HL-60 (cell line): ENCODE results near the gene PNPO.

Source experiments
- DNase-seq, 2 experiments: peaks; one replicate each; pipeline ENCODE4 v3.0.0-alpha.2; 2010 to 2020; ENCODE audit warnings: low read depth in 1 of 2, low spot score in 1 of 2
- H3K27ac ChIP-seq: fragments of 250-450 bp; sonication (Bioruptor Pico); replicated peaks from 2 replicates; pipeline ENCODE4 v1.5.1; 2020; ENCODE audit warnings: mild to moderate bottlenecking, moderate library complexity
- H3K27me3 ChIP-seq: fragments of 250-450 bp; sonication (Bioruptor Pico); 2 replicates; pipeline ENCODE4 v1.5.1; 2021; ENCODE audit warnings: mild to moderate bottlenecking, moderate library complexity; ENCODE audit not compliant: insufficient read depth, poor library complexity, severe bottlenecking
- H3K4me3 ChIP-seq: replicated peaks from 2 replicates; pipeline ENCODE4 v1.5.1; 2011; ENCODE audit warnings: mild to moderate bottlenecking, control low read depth, low read length; ENCODE audit not compliant: insufficient read depth
- GABPA ChIP-seq: IDR thresholded peaks from 2 replicates; pipeline ENCODE4 v1.6.1; 2012; ENCODE audit warnings: low read depth
- POLR2AphosphoS5 ChIP-seq: IDR thresholded peaks from 2 replicates; pipeline ENCODE4 v1.6.1; 2012; ENCODE audit warnings: low read depth
- SPI1 ChIP-seq: IDR thresholded peaks from 2 replicates; pipeline ENCODE4 v1.6.1; 2012; ENCODE audit warnings: low read depth, mild to moderate bottlenecking, borderline replicate concordance
- TF ChIP-seq, protein P1 (sequence below): IDR thresholded peaks from one replicate; pipeline ENCODE4 v1.5.1; 2011; ENCODE audit warnings: low read length, control low read depth, inconsistent platforms; ENCODE audit not compliant: insufficient read depth
- TF ChIP-seq, protein P2 (sequence below): IDR thresholded peaks from 2 replicates; pipeline ENCODE4 v1.6.1; 2012; ENCODE audit warnings: low read depth; ENCODE audit not compliant: insufficient replicate concordance

Gene PNPO

DNA sequence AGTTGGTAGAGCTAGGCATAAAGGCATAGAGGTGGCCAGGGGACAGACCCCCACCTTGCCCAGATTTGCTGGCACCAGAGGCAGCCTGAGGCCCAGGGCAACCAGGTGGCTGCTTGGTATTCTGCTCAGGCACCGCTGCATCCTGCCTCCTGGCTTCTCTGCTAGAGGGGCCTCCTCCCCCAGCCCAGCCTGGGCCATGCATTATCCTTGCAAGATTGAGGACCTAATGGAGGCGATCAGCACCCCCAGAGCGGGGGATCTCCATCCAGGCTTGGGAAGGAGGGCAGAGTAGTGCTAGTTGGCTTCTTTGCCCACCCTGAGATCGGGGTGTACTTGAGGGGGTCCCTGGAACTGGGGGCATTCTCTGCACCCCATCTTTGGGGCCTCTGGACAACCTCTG is 53.4 kb downstream of the PNPO start:
- no peak for DNase-seq
- TF ChIP-seq GABPA (no peak), SPI1 (no peak)
- TF ChIP-seq, protein P1, sequence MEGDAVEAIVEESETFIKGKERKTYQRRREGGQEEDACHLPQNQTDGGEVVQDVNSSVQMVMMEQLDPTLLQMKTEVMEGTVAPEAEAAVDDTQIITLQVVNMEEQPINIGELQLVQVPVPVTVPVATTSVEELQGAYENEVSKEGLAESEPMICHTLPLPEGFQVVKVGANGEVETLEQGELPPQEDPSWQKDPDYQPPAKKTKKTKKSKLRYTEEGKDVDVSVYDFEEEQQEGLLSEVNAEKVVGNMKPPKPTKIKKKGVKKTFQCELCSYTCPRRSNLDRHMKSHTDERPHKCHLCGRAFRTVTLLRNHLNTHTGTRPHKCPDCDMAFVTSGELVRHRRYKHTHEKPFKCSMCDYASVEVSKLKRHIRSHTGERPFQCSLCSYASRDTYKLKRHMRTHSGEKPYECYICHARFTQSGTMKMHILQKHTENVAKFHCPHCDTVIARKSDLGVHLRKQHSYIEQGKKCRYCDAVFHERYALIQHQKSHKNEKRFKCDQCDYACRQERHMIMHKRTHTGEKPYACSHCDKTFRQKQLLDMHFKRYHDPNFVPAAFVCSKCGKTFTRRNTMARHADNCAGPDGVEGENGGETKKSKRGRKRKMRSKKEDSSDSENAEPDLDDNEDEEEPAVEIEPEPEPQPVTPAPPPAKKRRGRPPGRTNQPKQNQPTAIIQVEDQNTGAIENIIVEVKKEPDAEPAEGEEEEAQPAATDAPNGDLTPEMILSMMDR: no peak
- Histone ChIP-seq H3K27ac (no peak overlapping the region), H3K27me3 (no peaks in the 10 kb centered on the region), H3K4me3 (no peak overlapping the region)

DNA sequence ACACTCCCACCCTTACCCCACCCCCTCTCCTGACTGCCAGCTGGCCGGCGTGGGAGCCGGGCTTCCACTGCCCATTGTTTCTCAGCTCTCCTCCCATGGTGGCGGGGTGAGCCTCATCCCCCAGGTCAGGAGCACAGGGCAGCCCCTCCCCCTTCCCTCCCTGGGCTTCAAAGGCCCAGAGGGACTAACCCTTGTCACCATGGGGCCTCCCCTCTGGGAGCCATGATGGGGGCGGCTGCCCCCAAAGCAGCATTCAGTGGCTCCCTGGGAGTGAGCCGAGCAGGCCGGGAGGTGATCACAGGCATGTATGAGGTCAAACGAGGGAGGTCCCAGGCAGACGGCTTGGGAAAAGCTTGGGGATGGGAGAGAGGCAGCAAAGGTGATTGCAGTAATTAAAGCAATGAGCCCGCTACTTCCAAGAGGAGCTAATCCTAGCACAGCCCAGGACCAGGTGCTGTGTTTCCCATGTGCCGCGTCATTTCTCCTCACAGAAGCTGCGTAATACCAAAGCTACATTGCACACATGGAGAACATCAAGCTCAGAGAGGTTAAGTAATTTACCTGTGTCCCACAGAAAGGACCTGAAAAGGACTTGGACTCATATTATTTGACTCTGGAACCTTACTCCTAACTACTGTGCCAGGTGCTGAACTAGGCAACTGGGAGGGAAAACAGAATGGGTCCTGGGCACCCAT is 54.0 kb downstream of the PNPO start:
- TF ChIP-seq, protein P2, sequence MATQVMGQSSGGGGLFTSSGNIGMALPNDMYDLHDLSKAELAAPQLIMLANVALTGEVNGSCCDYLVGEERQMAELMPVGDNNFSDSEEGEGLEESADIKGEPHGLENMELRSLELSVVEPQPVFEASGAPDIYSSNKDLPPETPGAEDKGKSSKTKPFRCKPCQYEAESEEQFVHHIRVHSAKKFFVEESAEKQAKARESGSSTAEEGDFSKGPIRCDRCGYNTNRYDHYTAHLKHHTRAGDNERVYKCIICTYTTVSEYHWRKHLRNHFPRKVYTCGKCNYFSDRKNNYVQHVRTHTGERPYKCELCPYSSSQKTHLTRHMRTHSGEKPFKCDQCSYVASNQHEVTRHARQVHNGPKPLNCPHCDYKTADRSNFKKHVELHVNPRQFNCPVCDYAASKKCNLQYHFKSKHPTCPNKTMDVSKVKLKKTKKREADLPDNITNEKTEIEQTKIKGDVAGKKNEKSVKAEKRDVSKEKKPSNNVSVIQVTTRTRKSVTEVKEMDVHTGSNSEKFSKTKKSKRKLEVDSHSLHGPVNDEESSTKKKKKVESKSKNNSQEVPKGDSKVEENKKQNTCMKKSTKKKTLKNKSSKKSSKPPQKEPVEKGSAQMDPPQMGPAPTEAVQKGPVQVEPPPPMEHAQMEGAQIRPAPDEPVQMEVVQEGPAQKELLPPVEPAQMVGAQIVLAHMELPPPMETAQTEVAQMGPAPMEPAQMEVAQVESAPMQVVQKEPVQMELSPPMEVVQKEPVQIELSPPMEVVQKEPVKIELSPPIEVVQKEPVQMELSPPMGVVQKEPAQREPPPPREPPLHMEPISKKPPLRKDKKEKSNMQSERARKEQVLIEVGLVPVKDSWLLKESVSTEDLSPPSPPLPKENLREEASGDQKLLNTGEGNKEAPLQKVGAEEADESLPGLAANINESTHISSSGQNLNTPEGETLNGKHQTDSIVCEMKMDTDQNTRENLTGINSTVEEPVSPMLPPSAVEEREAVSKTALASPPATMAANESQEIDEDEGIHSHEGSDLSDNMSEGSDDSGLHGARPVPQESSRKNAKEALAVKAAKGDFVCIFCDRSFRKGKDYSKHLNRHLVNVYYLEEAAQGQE: no peak
- TF ChIP-seq POLR2AphosphoS5 (no peak), SPI1 (no peak), GABPA (no peak)
- TF ChIP-seq, protein P1: no peak
- H3K27me3 ChIP-seq: no peaks in the 10 kb centered on the region
- no peak overlapping the region for H3K4me3 ChIP-seq
- no peak for DNase-seq
- no peak overlapping the region for H3K27ac ChIP-seq

DNA sequence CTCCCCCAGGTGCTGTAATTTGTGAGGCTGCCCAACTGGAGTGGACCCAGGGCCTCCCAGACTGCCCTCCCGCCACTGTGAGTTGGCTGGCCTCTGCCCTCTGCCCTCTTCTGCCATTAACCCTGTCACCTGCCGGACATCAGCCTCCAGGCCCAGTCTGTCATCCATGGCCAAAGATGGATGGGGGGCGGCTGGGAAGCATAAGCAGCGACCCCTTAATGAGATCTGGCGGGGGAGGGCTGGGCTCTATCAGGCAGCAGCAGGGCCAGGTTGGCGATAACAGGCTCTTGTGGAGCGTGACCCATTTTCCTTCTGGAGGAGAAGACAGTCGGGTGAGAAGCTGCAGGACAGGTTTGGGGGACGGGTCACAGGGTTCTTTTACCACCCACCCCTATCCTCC is 54.8 kb downstream of the PNPO start:
- Histone ChIP-seq H3K27me3 (no peaks in the 10 kb centered on the region), H3K27ac (no peak overlapping the region), H3K4me3 (no peak overlapping the region)
- no peak for DNase-seq
- TF ChIP-seq GABPA (no peak), SPI1 (no peak), POLR2AphosphoS5 (no peak)
- TF ChIP-seq, protein P1: no peak
- TF ChIP-seq, protein P2: no peak

DNA sequence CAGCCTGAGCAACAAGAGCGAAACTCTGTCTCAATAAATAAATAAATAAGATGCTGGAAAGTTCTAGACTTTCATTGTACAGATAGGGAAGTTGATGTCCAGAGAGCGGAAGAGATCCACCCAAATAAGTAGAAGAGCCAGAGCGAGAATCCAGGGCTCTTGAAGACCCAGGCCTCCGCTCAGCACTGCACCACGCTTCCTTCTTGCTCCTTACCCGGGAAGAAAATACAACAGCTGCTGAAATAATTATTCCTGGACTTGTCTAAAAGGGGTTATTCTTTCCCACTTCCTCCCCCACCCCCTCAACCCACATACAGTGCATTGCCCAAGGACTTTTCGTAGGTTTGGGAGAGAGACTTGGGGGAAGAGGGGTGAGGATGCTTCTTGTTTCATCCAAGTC is 56.2 kb downstream of the PNPO start:
- no peak for TF ChIP-seq SPI1
- TF ChIP-seq, protein P1: no peak
- TF ChIP-seq, protein P2: no peak
- TF ChIP-seq GABPA: no peak
- no peak for TF ChIP-seq POLR2AphosphoS5
- H3K27me3 ChIP-seq: no peaks in the 10 kb centered on the region
- no peak for DNase-seq
- H3K27ac ChIP-seq: no peak overlapping the region
- H3K4me3 ChIP-seq: no peak overlapping the region
